Mesenchymal stem cell (in vitro differentiated cells and primary cell): ENCODE results near the gene GTF2I.
"Not testable (repeated sequence)": the region's sequence is repeated elsewhere in the genome, so short reads cannot be mapped to it uniquely, and the experiment has no call there.

Experiments
- DNase-seq: peaks from one replicate; pipeline ENCODE4 v3.0.0-alpha.2; 2013
- H2AFZ ChIP-seq: one replicate; pipeline ENCODE4 v1.6.1; 2013; ENCODE audit warnings: low read depth, mild to moderate bottlenecking, control low read depth, inconsistent platforms, low read length, moderate library complexity
- H2AK5ac ChIP-seq: 2 replicates; pipeline ENCODE4 v1.6.1; 2013; ENCODE audit warnings: low read length, moderate library complexity, mild to moderate bottlenecking, inconsistent platforms; ENCODE audit not compliant: severe bottlenecking
- H2BK120ac ChIP-seq: one replicate; pipeline ENCODE4 v1.6.1; 2013; ENCODE audit warnings: low read depth, mild to moderate bottlenecking, inconsistent platforms, low read length, moderate library complexity
- H2BK12ac ChIP-seq, 2 experiments: one replicate each; pipeline ENCODE4 v1.6.1; 2013; ENCODE audit warnings: inconsistent platforms in 2 of 2, low read length in 2 of 2, mild to moderate bottlenecking in 2 of 2, moderate library complexity in 2 of 2, control low read depth in 1 of 2
- H2BK15ac ChIP-seq: one replicate; pipeline ENCODE4 v1.6.1; 2013; ENCODE audit warnings: mild to moderate bottlenecking, low read depth, inconsistent platforms; ENCODE audit not compliant: poor library complexity, severe bottlenecking
- H2BK5ac ChIP-seq: 2 replicates; pipeline ENCODE4 v1.6.1; 2013; ENCODE audit warnings: low read depth, mild to moderate bottlenecking, low read length, control low read depth, inconsistent platforms; ENCODE audit not compliant: poor library complexity, severe bottlenecking
- H3K14ac ChIP-seq, 2 experiments: one replicate each; pipeline ENCODE4 v1.6.1; 2013; ENCODE audit warnings: inconsistent platforms in 2 of 2, low read length in 2 of 2, control low read depth in 1 of 2, mild to moderate bottlenecking in 1 of 2, moderate library complexity in 1 of 2
- H3K18ac ChIP-seq, 2 experiments: one replicate each; pipeline ENCODE4 v1.6.1; 2013; ENCODE audit warnings: inconsistent platforms in 2 of 2, low read length in 2 of 2, control low read depth in 1 of 2, low read depth in 1 of 2, mild to moderate bottlenecking in 1 of 2
- H3K23ac ChIP-seq, 2 experiments: one replicate each; pipeline ENCODE4 v1.6.1; 2013; ENCODE audit warnings: inconsistent platforms in 2 of 2, low read length in 2 of 2, mild to moderate bottlenecking in 2 of 2, moderate library complexity in 2 of 2, control low read depth in 1 of 2
- H3K27ac ChIP-seq: 2 replicates; pipeline ENCODE4 v1.5.1; 2013; ENCODE audit warnings: mild to moderate bottlenecking, moderate library complexity, low read length, control low read depth, inconsistent platforms; ENCODE audit not compliant: poor library complexity, severe bottlenecking
- H3K27me3 ChIP-seq, 2 experiments: 2 replicates each; pipeline versions ENCODE4 v1.6.1 to v1.7.0; 2013; ENCODE audit warnings: low read length in 2 of 2, mild to moderate bottlenecking in 2 of 2, moderate library complexity in 2 of 2, control low read depth in 1 of 2, inconsistent platforms in 1 of 2; ENCODE audit not compliant: control insufficient read depth in 1 of 2, insufficient read depth in 1 of 2
- H3K36me3 ChIP-seq, 2 experiments: 2 replicates each; pipeline versions ENCODE4 v1.6.1 to v1.7.0; 2013; ENCODE audit warnings: low read length in 2 of 2, control low read depth in 1 of 2, inconsistent platforms in 1 of 2, low read depth in 1 of 2, mild to moderate bottlenecking in 1 of 2; ENCODE audit not compliant: insufficient read depth in 2 of 2, control insufficient read depth in 1 of 2
- H3K4ac ChIP-seq, 2 experiments: one replicate each; pipeline ENCODE4 v1.6.1; 2013; ENCODE audit warnings: inconsistent platforms in 2 of 2, low read length in 2 of 2, mild to moderate bottlenecking in 2 of 2, moderate library complexity in 2 of 2, control low read depth in 1 of 2, low read depth in 1 of 2
- H3K4me1 ChIP-seq: 2 replicates; pipeline ENCODE4 v1.6.1; 2013; ENCODE audit warnings: low read depth, low read length, control low read depth; ENCODE audit not compliant: control insufficient read depth, insufficient read depth
- H3K4me2 ChIP-seq: 2 replicates; pipeline ENCODE4 v1.6.1; 2013; ENCODE audit warnings: low read length, mild to moderate bottlenecking, inconsistent platforms; ENCODE audit not compliant: poor library complexity, severe bottlenecking
- H3K4me3 ChIP-seq, 2 experiments: 2 replicates each; pipeline versions ENCODE4 v1.5.1 to v1.7.0; 2013; ENCODE audit warnings: low read length in 2 of 2, mild to moderate bottlenecking in 2 of 2, control low read depth in 1 of 2, low read depth in 1 of 2; ENCODE audit not compliant: insufficient read depth in 1 of 2
- H3K79me1 ChIP-seq: replicated peaks from 2 replicates; pipeline ENCODE4 v1.6.1; 2013; ENCODE audit warnings: mild to moderate bottlenecking, control low read depth, low read length, inconsistent platforms; ENCODE audit not compliant: poor library complexity, severe bottlenecking
- H3K9ac ChIP-seq: 2 replicates; pipeline ENCODE4 v1.7.0; 2013; ENCODE audit warnings: mild to moderate bottlenecking, low read length, moderate library complexity
- H3K9me3 ChIP-seq: 2 replicates; pipeline ENCODE4 v1.7.0; 2013; ENCODE audit warnings: mild to moderate bottlenecking, low read length; ENCODE audit not compliant: control insufficient read depth
- H4K8ac ChIP-seq: one replicate; pipeline ENCODE4 v1.6.1; 2013; ENCODE audit warnings: inconsistent platforms, mild to moderate bottlenecking, low read length, moderate library complexity
- H4K91ac ChIP-seq: one replicate; pipeline ENCODE4 v1.6.1; 2013; ENCODE audit warnings: mild to moderate bottlenecking, low read length, inconsistent platforms
- WGBS: methylation state at CpG from one replicate; pipeline ENCODE4 v1.1.7; 2013; ENCODE audit warnings: mixed read lengths; 5-methylcytosine and 5-hydroxymethylcytosine counted together

Gene GTF2I

GRCh38 chr7:74783595-74783994, 126.1 kb downstream of the GTF2I start:
- H2AK5ac ChIP-seq, H2AFZ ChIP-seq, H4K8ac ChIP-seq, H4K91ac ChIP-seq, H3K4me1 ChIP-seq, H3K4me2 ChIP-seq, H3K9me3 ChIP-seq, DNase-seq, H2BK15ac ChIP-seq, H3K4ac ChIP-seq, H3K79me1 ChIP-seq, H3K14ac ChIP-seq, H3K36me3 ChIP-seq, H3K18ac ChIP-seq, H2BK12ac ChIP-seq, H2BK120ac ChIP-seq, H2BK5ac ChIP-seq, H3K4me3 ChIP-seq, H3K27ac ChIP-seq, H3K9ac ChIP-seq, H3K27me3 ChIP-seq, H3K23ac ChIP-seq: not testable (repeated sequence)
- WGBS: 100% methylated on average over 4 of the region's 5 CpGs

GRCh38 chr7:74788369-74789150, 131.0 kb downstream of the GTF2I start:
- not testable (repeated sequence) for H3K9ac ChIP-seq, H4K8ac ChIP-seq, H2BK120ac ChIP-seq, H3K36me3 ChIP-seq, H4K91ac ChIP-seq, H2BK5ac ChIP-seq, H2BK12ac ChIP-seq, H2AK5ac ChIP-seq, H3K4me2 ChIP-seq, H2BK15ac ChIP-seq, H3K27me3 ChIP-seq, H3K9me3 ChIP-seq, H3K4ac ChIP-seq, H2AFZ ChIP-seq, H3K27ac ChIP-seq, H3K4me1 ChIP-seq, H3K4me3 ChIP-seq, H3K14ac ChIP-seq, H3K79me1 ChIP-seq, H3K23ac ChIP-seq
- DNase-seq: peak; percentile 87
- WGBS: no CpG with 5 or more reads among the region's 82 CpGs
- H3K18ac ChIP-seq: peak overlapping the region in 1 of 2 experiments; percentile 40

GRCh38 chr7:74789200-74789736, 131.8 kb downstream of the GTF2I start:
- H3K9ac ChIP-seq, DNase-seq, H3K4me3 ChIP-seq, H3K4me2 ChIP-seq, H3K27ac ChIP-seq, H3K4ac ChIP-seq, H3K79me1 ChIP-seq, H3K4me1 ChIP-seq, H2BK15ac ChIP-seq, H2BK12ac ChIP-seq, H3K14ac ChIP-seq, H2AK5ac ChIP-seq, H3K23ac ChIP-seq, H3K18ac ChIP-seq, H3K36me3 ChIP-seq, H2AFZ ChIP-seq, H2BK5ac ChIP-seq, H2BK120ac ChIP-seq, H4K91ac ChIP-seq, H4K8ac ChIP-seq, H3K27me3 ChIP-seq, H3K9me3 ChIP-seq: not testable (repeated sequence)
- WGBS: no CpG with 5 or more reads among the region's 24 CpGs

GRCh38 chr7:74797848-74798622, 140.5 kb downstream of the GTF2I start:
- not testable (repeated sequence) for H3K27ac ChIP-seq, H2BK120ac ChIP-seq, H2AFZ ChIP-seq, H3K4me1 ChIP-seq, H3K36me3 ChIP-seq, H3K4me3 ChIP-seq, H2BK15ac ChIP-seq, H3K14ac ChIP-seq, H2BK12ac ChIP-seq, H3K23ac ChIP-seq, H4K91ac ChIP-seq, H3K9ac ChIP-seq, H3K79me1 ChIP-seq, H4K8ac ChIP-seq, DNase-seq, H3K4me2 ChIP-seq, H3K27me3 ChIP-seq, H3K9me3 ChIP-seq, H2AK5ac ChIP-seq, H3K4ac ChIP-seq, H2BK5ac ChIP-seq, H3K18ac ChIP-seq
- WGBS: no CpG with 5 or more reads among the region's 27 CpGs
